ENCODE data around the gene SLC17A3.

SLC17A3 gene

GRCh38 chr6:25893778-25894177 is 19.7 kb upstream of the SLC17A3 start:
- H3K9ac ChIP-seq (ENCODE audit: low read length) = no peak overlapping the region
- no peaks in the 10 kb centered on the region for H4K20me1 ChIP-seq (ENCODE audit: low read depth, low read length)
- TF ChIP-seq, protein P1, sequence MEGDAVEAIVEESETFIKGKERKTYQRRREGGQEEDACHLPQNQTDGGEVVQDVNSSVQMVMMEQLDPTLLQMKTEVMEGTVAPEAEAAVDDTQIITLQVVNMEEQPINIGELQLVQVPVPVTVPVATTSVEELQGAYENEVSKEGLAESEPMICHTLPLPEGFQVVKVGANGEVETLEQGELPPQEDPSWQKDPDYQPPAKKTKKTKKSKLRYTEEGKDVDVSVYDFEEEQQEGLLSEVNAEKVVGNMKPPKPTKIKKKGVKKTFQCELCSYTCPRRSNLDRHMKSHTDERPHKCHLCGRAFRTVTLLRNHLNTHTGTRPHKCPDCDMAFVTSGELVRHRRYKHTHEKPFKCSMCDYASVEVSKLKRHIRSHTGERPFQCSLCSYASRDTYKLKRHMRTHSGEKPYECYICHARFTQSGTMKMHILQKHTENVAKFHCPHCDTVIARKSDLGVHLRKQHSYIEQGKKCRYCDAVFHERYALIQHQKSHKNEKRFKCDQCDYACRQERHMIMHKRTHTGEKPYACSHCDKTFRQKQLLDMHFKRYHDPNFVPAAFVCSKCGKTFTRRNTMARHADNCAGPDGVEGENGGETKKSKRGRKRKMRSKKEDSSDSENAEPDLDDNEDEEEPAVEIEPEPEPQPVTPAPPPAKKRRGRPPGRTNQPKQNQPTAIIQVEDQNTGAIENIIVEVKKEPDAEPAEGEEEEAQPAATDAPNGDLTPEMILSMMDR (IDR thresholded peaks at IDR 0.05; ENCODE audit: insufficient read depth, low read length, poor library complexity, severe bottlenecking) = no peak
- TF ChIP-seq EZH2phosphoT487 (conservative IDR thresholded peaks at IDR 0.05; ENCODE audit: low read length) = no peak

GRCh38 chr6:25892877-25893276 is 18.8 kb upstream of the SLC17A3 start:
- H2AFZ ChIP-seq (ENCODE audit: low read depth, low read length, severe bottlenecking) = no peak overlapping the region
- no peak overlapping the region for H3K9ac ChIP-seq (ENCODE audit: low read length)
- H3K9me3 ChIP-seq (ENCODE audit: insufficient read depth, low read length) = no peaks in the 10 kb centered on the region
- no peak for TF ChIP-seq EZH2phosphoT487 (conservative IDR thresholded peaks at IDR 0.05; ENCODE audit: low read length)
- TF ChIP-seq, protein P1 (IDR thresholded peaks at IDR 0.05; ENCODE audit: insufficient read depth, low read length, poor library complexity, severe bottlenecking) = no peak
- H3K4me3 ChIP-seq (ENCODE audit: insufficient read depth, low read length, poor library complexity, severe bottlenecking) = no peak overlapping the region
- no peaks in the 10 kb centered on the region for H3K79me2 ChIP-seq (ENCODE audit: insufficient read depth, low read length)
- no peaks in the 10 kb centered on the region for H4K20me1 ChIP-seq (ENCODE audit: low read depth, low read length)
- no peaks in the 10 kb centered on the region for H3F3A ChIP-seq (ENCODE audit: insufficient read depth)
- no peaks in the 10 kb centered on the region for H3K9me2 ChIP-seq (replicated peaks; ENCODE audit: insufficient read depth, low read length)
- no peak overlapping the region for H3K27ac ChIP-seq (ENCODE audit: low read depth, low read length)
- H3K36me3 ChIP-seq (ENCODE audit: low read length) = no peaks in the 10 kb centered on the region
- H3K27me3 ChIP-seq (ENCODE audit: low read length) = no peaks in the 10 kb centered on the region
- H3K4me2 ChIP-seq (ENCODE audit: low read depth, low read length, poor library complexity, severe bottlenecking) = no peak overlapping the region

More at GRCh38 chr6:25893778-25894177, 19.7 kb upstream of the SLC17A3 start:
- Histone ChIP-seq H3K4me2 (ENCODE audit: low read depth, low read length, poor library complexity, severe bottlenecking) (no peak overlapping the region), H3K79me2 (ENCODE audit: insufficient read depth, low read length) (no peaks in the 10 kb centered on the region), H3K9me3 (ENCODE audit: insufficient read depth, low read length) (no peaks in the 10 kb centered on the region), H3K36me3 (ENCODE audit: low read length) (no peaks in the 10 kb centered on the region), H3K27me3 (ENCODE audit: low read length) (no peaks in the 10 kb centered on the region), H3K27ac (ENCODE audit: low read depth, low read length) (no peak overlapping the region), H3F3A (ENCODE audit: insufficient read depth) (no peaks in the 10 kb centered on the region), H3K9me2 (replicated peaks; ENCODE audit: insufficient read depth, low read length) (no peaks in the 10 kb centered on the region), H2AFZ (ENCODE audit: low read depth, low read length, severe bottlenecking) (no peak overlapping the region), H3K4me3 (ENCODE audit: insufficient read depth, low read length, poor library complexity, severe bottlenecking) (no peak overlapping the region)

- H3K27ac ChIP-seq (ENCODE audit: low read depth, low read length) = no peak overlapping the region
- H3K9me3 ChIP-seq (ENCODE audit: insufficient read depth, low read length) = no peaks in the 10 kb centered on the region
- no peak overlapping the region for H2AFZ ChIP-seq (ENCODE audit: low read depth, low read length, severe bottlenecking)
- H3K79me2 ChIP-seq (ENCODE audit: insufficient read depth, low read length) = no peaks in the 10 kb centered on the region
- H4K20me1 ChIP-seq (ENCODE audit: low read depth, low read length) = no peaks in the 10 kb centered on the region
- no peak overlapping the region for H3K4me3 ChIP-seq (ENCODE audit: insufficient read depth, low read length, poor library complexity, severe bottlenecking)
- TF ChIP-seq EZH2phosphoT487 (conservative IDR thresholded peaks at IDR 0.05; ENCODE audit: low read length) = no peak
- TF ChIP-seq, protein P1 (IDR thresholded peaks at IDR 0.05; ENCODE audit: insufficient read depth, low read length, poor library complexity, severe bottlenecking) = no peak
- H3K9ac ChIP-seq (ENCODE audit: low read length) = no peak overlapping the region
- no peaks in the 10 kb centered on the region for H3K27me3 ChIP-seq (ENCODE audit: low read length)
- H3K4me2 ChIP-seq (ENCODE audit: low read depth, low read length, poor library complexity, severe bottlenecking) = no peak overlapping the region
- H3F3A ChIP-seq (ENCODE audit: insufficient read depth) = no peaks in the 10 kb centered on the region
- H3K9me2 ChIP-seq (replicated peaks; ENCODE audit: insufficient read depth, low read length) = no peaks in the 10 kb centered on the region
- no peaks in the 10 kb centered on the region for H3K36me3 ChIP-seq (ENCODE audit: low read length)
These were observed 16.1 kb upstream of the SLC17A3 start for GRCh38 chr6:25889877-25890853.

All from SU-DHL-6 (cell line).